ENCODE measurements around the gene CREB5.

DNA sequence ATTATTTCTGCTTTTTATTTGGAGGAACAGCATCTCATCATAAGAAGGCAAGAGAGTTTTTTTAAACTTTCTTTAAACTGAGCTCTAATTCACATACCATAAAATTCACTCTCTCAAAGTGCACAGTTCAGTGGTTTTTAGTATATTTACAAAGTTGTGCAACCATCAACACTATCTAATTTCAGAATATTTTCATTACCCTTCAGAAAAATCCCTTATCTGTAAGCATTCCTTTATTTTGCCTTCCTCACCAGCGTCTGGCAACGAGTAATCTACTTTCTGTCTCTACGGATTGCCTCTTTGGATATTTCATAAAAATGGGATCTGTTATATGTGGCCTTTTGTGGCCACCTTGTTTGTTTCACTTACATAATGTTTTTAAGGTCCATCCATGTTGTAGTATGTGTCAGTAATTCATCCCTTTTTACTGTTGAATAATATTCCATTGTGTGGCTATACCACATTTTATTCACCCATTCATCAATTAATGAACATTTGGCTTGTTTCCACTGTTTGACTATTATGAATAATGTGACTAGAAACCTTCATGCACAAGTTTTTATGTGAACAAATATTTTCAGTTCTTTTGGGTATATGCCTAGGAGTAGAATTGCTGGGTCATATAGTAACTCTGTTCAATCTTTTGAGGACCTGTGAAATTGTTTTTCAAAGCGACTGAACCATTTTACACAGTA is 364.3 kb downstream of the CREB5 start:
- TF ChIP-seq, protein P1, sequence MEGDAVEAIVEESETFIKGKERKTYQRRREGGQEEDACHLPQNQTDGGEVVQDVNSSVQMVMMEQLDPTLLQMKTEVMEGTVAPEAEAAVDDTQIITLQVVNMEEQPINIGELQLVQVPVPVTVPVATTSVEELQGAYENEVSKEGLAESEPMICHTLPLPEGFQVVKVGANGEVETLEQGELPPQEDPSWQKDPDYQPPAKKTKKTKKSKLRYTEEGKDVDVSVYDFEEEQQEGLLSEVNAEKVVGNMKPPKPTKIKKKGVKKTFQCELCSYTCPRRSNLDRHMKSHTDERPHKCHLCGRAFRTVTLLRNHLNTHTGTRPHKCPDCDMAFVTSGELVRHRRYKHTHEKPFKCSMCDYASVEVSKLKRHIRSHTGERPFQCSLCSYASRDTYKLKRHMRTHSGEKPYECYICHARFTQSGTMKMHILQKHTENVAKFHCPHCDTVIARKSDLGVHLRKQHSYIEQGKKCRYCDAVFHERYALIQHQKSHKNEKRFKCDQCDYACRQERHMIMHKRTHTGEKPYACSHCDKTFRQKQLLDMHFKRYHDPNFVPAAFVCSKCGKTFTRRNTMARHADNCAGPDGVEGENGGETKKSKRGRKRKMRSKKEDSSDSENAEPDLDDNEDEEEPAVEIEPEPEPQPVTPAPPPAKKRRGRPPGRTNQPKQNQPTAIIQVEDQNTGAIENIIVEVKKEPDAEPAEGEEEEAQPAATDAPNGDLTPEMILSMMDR (conservative IDR thresholded peaks at IDR 0.05; ENCODE audit: low read length), result no peak
- no peak for TF ChIP-seq EZH2phosphoT487 (IDR thresholded peaks at IDR 0.05; ENCODE audit: borderline replicate concordance)

All from Loucy (cell line).